GM19025 (cell line): ENCODE measurements around the gene SMIM32.

Source experiments
- ATAC-seq: cut with Tn5 transposase; IDR thresholded peaks from one replicate; pipeline ENCODE4 v1.9.1; 2021; ENCODE audit warnings: mild to moderate bottlenecking, low read depth, moderate library complexity; ENCODE audit not compliant: unreplicated experiment

SMIM32 gene

DNA sequence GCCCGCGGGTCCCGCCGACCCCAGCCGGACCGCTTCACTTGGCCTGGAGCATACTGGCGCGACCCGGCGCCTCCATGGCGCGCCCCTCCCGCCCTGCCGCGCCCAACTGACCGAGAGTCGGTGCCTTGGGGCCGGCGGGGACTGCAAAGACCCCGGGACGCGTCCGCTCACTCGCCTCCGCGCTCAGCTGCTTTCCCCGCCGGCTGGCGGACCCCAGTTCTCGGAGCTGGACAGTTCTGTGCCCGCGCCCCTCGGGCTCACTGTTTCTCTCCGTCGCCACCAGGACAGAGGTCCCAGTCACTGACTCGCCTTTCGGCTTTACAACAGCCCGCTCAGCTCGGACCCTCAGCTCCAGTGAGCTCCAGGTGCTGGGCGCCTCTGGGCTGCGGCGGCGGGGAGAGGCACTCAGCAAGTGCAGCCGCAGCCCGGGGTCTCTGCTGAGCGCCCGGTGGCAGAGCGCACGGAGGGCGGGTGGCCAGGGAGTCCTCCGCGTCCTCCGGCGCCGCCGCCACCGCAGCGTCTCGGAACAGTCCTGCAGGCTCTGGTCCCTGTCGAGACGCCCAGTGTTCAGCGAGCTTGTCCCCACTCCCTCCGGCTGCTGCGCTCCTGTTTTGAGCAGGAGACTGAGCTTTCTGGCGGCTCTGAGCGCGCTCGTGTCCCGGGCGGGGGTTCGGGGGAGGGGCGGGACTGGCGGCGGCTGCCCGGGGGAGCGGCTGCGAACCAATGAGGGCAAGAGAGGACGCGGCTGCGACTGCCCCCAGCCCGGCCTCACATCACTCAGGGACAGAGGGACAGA is at the start of gene SMIM32:
Gene SMIM32, minus strand, starts transcription at position 637 of the 796 bp plus-strand sequence. CDS start 638 bp downstream, outside the sequence.
- ATAC-seq: no peak

DNA sequence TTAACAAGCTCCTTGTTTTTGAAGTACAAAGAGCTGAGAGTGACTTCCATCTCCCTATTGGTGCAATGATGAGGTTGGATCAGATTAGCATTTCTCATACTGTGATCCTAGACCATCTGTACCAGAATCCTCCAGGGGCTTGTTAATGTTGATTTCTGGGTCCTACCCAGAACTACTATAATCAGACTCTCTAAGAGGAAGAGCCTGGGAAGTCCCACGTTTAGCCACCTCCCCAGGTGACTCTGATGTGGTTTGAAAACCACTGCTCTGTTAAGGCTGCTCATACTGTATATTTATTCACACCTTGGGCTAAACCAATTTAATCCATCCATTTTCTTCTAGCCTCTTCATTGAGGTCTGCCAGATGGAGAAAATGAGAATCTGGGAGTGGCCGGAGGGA is 49.6 kb upstream of the SMIM32 start:
- ATAC-seq: peak; percentile 66

DNA sequence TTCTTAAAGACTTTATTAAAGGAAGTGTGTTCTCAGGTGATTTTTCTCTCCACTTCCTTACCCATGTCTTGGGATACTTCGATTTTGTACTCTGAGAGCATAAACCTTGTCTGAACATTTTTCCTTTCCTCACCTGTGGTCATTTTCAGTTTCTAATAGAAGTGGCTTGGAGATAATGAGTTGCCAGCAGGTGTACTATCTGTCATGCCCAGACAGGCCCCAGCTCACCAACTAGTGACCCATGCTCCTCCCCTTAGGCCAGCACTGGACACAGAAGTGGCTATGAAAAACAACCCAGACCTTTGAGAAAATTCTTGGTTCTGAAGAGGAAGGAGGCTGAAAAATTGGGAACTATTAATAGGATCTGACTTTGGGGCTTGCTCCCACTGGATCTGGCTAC is 49.2 kb upstream of the SMIM32 start:
- ATAC-seq: no peak

DNA sequence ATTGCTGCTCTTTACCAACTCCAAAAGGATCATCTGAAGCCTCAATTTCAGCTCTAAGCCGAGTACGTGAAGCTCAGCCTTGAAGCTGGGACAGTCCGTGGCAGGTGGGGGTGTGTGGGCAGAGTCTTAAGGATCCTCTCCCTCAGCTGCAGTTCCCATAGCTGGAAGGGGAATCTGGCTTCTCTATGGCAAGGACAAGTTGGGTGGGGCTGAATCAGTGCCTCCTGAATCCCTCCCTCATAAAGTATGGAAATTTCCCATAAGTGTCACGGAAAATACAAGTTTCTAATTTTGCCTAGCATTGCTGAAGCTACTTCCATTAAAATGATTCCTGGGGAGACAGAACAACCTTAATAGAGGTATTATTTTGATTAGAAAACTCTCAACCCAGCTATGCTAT is 47.9 kb upstream of the SMIM32 start:
- ATAC-seq: no peak

DNA sequence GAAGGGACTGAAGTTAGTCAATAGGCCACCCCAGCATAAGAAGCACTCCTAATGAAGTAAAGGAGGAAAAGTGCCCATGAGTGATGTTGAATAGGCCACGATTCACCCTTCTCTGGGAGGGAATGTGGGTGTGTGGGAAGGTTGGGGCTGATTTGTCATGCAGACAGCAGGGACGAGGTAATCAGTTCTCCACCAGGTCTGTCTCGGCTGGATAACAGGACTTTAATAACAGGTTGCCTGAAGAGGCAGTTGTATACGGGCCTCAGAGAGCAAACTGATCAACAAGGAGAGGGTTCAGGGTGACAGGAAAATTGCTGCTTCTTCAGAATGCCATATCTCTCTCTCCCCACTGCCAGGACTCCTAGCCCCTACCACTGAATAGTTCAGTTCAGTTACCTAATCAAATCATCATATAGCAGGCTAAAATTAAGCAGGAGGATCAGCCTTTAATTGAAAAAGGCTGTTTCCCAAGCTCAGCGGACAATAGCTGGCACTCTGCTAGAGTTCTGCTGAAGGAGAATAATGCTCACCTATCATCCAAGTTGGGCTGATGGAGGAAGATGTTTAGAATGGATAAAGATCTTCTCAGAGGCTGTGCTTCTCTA is 43.6 kb upstream of the SMIM32 start:
- no peak for ATAC-seq

DNA sequence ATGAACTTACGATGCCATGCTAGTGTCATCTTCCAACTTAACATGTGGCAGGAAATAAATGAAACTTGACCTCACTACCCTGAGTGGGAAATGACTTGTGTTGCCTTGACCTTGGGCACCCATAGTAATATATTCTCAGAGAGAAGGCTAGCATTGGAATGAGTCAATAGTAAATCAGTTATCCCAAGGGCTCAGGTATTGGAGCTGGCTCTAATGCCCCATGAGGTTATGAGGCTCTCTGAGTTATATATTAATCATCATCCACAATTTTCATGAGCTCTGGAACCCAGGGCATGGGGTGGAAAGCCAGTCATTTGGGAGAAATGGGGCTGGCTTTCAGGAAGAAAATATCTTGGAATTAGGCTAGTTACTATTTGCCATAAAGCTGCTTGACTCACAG is 42.4 kb upstream of the SMIM32 start:
- ATAC-seq: no peak

DNA sequence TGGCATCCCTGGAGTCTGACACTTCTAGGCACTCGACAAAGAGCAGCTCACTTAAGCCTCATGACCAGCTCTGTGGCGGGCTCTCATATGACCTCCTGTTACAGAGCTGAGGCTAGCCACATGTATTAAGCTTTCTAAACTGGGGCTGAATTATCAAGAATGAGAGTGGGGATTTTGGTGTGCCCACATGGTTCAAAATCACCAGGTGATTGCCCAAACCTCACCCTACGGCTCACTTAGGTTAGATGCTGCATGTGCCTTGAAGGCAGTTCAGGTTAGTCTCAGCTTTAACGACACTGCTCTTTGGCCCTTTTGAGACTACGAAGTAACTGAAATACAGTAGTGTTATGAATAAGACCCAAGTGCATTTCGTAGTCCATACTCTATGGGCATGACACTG is 39.4 kb upstream of the SMIM32 start:
- peak; percentile 65 for ATAC-seq

DNA sequence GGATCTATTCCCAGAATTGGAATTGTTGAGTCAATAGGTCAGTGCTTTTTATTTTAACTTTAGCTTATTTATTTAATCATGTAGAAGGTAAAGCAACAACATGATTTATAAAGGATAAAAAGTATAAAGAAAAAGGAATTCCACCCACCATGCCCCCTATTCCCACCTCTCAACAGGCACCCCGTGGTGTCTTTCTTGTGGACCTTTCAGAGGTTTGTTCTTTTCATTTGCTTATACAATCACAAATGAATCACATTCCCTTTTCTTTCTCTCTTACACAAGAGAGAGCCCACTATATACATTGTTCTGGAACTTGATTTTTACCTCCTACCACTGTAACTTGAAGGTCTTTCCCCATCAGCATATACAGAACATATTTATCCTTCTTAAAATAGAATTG is 37.2 kb upstream of the SMIM32 start:
- no peak for ATAC-seq

DNA sequence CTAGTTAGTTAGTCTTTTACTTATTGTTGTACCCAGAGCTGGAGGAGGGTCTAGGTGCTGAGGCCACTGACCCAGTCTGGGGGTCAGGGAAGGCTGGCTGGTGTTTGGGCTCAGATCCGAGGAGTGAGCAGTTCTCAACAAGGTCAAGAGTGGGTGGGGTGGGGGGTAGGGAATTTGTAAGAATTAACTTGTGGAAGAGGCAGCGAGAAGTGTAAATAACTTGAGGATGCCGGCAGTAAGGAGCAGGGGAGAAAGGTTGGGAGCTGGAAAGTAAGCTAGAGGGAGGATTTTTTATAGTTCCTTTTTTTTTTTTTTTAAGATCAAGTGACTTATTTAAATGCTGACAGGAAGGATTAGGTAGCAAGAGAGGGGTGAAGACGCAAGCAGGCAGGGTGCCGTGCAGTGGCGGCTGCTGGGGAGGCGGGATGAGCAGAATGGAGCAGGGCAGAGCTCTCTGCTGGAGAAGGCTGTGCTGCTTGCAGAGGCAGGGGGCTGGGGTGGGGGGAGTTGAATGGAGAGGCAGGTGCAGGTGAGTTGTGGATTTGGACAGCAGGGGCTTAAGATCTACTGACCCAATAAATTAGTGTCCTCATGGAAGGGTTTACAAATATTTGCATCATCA is 35.3 kb upstream of the SMIM32 start:
- no peak for ATAC-seq

DNA sequence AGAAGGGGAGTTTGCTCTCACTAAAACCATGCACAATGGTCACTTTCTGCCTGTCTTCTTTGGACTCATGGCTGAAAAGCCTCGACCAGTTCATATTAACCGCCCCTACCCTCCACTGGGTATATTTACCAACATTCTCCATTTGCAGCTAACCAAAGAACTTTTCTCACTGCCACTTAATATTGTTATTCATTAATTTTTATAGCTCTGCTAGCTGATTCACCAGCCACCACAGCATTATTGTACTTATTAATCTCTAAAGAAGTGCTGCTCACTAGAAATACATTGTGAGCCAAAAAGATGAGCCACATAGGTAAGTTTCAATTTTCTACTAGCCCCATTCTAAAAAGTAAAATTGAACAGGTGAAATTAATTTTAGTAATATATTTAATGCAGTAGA is 33.4 kb upstream of the SMIM32 start:
- no peak for ATAC-seq

DNA sequence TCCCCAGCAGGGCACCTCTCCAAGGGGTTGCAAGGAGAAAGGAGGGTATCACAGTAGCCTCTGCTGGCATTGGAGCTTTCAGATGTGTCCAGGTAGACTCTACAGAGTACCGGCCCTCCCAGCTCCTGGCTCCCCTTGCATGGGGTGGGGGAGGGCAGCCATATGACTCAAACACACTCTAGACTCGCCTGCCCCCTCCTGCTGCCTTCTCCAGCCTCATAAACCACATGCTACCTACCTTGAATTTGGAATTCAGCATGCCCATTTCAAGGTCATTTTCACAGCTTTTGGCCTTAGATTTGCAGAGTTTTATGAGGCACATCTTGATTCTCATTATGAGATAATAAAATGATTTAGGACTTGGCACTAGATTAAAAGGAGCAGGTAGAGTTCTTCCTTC is 32.8 kb upstream of the SMIM32 start:
- ATAC-seq: no peak

DNA sequence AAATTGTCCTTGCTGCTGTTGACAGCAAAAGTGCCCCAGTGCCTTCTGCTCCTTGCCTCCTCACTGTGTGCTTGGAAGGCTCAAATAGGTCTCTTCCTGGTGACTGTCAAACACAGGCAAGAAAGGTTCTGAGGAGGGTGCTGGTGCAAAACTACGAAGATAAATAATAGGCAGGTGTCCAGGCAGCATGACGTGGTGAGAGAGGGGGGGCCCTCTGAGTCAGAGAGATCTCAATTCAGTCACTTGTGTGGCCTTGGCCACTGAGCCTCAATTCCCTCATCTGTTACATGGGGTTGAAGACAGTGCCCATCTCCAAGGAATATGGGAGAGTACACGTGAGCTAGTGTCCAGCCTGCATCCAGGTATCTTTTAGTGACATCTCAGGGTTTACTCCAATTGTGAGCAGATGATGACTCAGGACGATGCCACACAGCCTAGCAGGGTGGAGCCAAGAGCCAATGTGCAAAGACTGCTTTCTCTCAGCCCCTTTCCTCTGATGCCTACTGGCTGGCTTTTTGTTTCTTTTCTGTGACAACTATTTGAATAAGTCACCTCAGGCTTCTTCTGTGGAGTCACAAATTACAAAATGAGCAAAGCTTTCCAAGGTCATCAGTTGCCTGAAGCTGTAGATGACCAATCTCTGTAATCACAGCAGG is 29.7 kb upstream of the SMIM32 start:
- ATAC-seq: no peak

DNA sequence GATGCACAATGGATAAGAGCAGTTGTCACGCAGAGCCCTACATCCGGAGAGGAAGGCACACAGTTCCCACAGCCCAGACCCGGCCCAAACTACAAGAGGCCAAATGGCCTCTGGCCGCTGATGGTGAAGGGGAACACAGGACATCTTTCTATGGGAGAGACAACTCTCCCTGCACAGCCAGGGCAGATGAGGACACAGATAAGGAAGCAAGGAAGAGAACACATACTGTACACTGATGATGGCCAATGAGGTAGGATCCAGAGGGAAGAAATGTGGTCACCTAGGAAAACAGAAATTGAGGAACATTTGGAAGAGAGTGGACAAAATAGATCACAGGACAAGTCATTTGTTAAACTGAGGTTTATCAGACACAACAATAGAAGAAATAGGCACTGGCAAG is 28.4 kb upstream of the SMIM32 start:
- ATAC-seq: no peak

DNA sequence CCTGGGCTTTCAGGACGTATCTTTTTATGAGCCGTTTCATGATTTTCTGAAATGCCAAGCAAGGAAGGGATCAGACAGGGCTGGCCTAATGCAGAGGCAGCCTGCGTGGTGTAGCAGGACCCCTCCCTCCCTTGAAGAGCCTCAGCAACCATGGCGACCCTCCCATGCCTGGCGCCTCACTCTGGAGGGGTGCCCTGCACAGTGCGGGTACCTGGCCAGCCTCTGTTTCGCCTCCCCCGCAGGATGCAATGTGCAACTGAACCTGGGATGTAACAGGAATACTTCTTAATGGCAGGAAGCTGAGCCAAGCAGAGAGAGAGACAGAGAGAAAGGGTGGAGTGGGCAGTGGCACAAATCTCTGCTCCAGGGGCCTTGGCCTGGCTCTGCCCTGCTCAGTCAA is 23.3 kb upstream of the SMIM32 start:
- ATAC-seq: no peak

DNA sequence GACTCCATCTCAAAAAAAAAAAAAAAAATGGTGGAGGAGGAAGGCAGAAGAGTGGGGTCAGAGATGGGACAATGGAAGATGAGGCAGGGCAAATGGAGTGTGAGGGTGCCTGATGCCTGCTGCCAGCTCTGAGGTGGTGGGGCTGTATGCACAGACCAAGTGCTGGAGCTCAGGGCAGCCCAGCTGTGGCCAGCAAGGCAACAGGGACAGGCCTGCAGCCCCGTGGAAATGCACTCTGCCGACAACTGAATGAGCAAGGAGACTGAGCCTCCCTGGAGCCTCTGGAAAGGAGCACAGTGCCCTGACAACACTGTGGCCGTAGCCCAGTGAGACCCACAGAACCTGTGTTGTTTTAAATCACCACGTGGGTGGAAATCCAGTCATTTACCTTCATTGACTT is 22.9 kb upstream of the SMIM32 start:
- no peak for ATAC-seq

DNA sequence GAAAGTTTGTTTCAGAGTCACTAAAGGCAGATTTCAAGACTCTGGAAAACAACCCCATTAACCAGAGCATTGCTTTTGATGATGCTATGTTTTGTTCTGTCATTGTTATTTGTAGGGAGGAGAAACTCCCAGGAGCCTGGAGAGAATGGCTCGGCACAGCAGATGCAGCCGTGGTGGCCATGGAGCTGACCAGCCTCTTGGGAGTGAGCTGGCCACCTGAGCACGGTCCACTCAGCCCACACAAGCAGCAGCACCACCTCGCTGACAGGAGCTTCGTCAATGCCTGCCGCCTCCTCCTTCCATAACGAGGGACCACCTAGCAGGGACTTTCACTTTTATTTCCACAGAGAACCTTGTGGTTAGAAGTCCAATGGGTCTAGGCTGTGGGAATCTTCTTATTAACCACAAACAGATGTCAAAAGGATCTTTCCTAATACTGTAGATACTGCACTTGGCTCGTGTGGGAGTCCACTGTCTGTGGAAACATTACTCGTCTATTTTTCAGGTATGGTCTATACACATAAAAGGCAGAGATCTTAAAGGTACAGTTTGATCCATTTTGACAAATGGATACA is 21.0 kb upstream of the SMIM32 start:
- ATAC-seq: no peak

DNA sequence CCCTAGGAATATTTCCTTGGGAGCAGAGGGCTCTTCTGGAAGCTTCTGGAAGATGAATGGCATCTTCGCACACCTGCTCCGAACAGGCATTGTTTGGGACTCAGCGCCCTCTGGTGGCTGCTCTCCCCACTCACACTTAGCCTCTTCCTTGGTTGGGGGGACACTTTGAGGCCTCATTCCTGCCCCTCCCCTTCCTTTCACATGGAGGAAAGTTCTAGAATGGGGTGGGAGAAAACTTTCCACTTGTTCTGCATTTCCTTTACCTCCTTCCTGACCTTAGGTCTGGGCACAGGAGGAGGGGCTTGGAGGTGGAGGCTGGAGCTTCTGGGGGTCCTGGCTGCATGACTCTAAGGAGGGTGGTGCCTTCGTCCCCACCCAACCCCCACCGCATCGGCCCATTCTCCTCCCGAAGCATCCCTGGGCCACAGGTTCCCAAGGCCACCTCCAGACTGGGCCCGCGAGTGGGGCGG is 19.3 kb upstream of the SMIM32 start:
- no peak for ATAC-seq

DNA sequence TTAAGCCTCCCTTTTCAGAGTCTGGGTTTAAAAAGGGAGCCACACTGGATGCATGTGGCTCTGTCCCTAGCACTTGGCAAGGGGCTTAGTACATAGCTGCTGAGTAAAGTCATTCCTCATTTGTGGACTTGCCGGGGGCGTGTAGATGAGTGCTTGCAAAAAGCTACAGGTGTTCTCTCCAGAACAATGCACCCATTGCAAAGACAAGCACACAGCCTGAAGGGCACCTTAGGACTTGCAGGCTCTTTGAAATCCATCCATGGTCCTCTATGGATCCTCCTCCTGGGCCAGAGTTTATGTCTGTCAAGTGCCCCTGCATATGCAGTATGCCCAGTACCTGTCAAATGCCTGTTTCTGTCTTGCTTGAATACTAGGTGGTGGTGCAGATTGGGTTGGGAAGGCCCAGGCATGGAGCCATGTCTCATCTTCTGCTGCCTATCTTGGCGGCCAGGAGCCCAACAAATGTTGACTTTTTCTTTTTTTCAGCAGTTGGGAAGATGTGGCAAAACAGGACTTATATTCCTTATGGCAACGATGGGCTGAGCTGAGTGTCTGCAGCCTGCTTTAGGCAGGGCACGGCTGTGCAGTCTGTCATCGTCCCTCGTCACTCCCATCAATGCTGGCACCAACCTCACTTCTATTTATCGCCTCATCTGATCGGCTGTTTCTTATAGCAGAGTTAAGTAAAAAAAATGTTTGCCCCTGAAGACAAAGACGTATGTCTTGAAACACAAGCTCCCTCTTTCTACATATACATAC is 18.5 kb upstream of the SMIM32 start:
- ATAC-seq: no peak

DNA sequence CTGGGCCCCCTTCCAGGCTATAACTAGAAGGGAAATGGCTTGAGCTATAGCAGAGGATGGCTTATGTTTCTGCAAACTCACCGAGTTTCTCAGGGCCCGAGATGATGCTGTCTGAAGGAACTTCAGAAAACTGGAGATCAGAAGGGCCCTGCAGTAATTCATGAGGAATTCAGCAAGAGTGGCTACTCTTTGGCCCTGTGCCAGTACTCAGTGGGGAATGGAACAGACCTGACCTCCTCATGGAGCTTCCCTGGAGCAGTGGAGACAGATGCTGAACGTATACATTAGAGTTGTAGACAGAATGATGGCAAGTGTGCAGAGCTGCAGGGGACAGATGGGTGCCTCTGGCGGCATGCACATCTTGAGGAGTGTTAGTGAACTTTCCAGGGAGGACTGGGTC is 17.3 kb upstream of the SMIM32 start:
- ATAC-seq: no peak

DNA sequence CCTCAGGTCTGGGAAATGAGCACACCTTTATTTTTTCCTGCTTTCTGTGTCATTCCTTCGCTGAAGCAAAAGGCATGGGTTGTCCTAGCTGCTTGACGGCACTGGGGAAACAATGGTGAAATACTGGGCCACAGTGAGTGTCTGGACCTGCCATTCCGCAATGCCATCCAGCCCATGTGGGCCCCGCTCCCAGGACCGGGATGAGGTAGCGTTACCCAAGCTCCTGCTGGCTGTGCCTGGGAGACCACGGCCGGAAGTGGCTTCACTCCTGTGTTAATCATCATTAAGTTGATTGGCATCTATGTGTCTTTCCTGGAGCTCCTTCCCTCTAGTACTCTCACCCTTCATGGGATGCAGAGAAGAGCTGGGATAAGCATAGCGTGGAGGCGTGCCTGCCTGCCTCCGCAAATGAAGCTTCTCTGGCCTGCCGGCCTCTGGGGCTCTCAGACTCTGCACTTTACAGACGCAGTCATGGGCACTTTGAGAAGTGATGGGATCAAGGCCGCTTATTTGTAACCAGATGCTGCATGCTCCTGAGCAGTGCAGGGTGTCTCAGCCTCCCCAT is 16.5 kb upstream of the SMIM32 start:
- no peak for ATAC-seq
